ENCODE data around the gene SIRT5.

Gene SIRT5

GRCh38 chr6:13554929-13555333, 19.5 kb upstream of the SIRT5 start:
- no peak for DNase-seq

GRCh38 chr6:13557841-13558240, 16.6 kb upstream of the SIRT5 start:
- DNase-seq, result no peak

DNA sequence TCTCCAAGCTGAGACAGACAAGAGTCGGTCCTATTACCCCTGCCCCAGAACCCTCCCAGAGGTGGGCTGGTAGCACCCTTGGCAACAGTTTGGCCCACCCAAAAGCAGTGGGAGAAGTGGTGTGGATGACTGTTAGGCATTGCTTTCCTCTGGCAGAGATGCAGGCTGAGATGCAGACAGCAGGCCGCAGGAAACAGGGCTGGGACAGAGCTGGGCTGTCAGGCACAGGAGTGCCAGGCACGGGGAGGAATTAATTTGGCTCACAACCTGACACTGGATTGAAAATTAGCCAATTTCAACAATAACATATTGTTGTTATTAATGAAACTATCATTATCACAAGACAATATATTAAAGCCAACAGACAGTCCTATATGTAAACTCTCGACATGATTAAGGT, 15.7 kb upstream of the SIRT5 start:
- no peak for DNase-seq

DNA sequence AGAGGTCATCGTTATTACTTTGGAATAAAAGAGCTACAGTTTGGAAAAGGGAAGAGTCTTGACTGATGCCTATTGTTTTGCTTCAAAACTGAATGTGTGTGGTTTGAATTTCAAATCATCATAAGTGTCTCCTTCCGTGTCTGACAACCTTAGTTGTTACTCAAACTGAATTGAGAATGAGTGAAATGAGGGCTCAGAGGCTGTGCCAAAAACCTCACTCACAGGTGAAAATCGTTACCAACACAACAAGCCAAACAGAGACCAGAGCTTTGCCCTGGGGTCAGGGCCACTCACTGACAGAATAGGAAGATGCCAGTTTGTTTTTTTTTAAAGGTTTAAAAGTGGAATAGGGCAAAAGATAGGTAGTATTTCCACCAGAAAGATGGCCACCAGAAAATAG, 15.2 kb upstream of the SIRT5 start:
- DNase-seq, result no peak

DNA sequence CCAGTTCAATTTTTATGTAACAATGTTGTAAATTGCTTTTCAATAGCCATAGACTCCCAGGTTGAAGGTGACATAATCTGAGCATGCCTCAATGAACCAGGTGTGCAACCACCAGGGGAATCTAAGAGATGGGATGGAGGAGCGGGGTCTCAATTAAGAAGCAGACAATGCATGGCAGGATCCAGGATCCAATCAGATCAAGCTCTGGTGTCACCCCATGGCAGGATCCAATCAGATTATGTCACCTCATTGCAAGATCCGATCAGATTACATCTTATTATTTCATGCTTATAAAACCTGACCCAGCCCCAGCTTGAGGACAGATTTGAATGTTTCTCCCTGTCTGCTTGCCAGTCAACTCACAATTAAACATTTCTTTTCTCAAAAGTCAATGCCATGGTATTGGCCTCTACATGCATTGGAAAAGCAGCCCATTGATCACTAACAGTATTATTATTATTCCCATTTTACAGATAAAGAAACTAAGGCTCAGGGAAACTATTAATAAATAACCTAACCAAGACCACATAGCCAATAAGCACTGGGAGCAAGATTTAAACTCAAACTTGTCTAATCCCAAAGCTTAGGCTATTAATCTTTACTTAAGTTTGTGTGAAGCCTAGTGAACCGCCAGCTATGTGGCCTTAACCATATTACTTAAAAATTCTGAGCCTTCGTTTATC, 14.3 kb upstream of the SIRT5 start:
- DNase-seq, result no peak

DNA sequence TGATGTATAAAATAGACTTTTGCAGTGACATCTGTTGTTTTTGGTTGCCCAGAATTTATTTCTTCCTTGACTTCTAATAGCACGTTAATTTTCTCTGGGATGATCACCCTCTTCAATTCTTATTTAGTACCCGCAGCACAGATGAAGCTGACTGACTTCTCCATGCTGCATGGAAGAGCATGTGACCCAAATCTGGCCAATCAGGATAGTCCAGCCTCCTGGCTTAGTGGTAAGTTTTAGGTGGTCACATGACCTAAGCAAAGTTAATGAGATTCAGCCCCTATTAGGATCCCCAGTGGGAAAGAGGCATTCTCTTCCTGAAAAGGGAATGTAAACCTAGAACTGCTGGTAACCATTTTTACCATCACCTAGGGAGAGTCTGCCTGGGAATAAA, 13.8 kb upstream of the SIRT5 start:
- DNase-seq, result no peak

DNA sequence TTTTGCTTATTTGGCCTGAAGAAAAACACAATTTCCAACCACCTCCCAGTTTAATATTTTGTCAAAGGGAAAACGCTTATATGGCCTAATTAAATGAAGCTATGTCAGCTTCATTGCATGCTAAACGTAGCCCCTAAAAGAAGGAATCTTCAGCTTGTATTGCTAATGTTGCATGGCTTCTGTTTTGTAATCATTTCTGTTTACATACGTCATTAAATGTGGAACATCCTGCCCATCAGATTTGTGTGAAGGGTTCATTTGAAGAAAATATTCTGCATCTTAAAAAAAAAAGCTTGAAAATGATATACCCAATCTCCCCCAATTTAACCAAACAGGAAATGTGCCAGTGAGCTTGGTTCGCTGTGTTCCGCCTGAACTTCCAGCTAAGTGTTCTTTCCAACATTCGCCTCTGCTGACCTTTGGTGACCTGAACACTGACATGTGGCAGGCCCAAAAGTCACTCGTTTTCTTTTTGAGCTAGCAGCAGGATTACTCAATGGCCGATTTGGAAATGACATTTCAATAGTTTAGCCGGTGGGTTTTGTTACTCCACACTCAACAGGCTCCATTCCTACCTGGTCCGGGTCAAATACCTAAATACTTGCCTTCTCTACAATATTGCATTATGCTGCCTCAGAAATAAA, 12.7 kb upstream of the SIRT5 start:
- no peak for DNase-seq

DNA sequence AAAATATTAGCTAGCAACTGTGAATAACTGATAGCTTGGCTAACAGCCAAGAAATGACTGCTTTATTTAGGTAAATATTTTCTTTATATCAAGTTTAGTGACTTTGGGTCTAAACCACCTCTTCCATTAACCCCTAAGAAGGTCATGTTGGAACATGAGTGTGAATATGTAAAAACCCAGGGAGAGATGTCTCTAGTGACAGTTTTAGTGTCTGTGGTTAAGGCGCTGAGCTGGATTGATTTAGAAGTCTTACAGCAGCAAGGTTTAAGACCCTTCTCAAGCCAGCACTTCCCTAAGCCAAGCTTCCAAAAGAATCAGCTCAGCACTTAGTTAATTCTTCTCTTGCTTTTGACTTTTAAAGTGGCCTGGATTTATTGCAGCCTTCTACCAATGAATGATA, 11.4 kb upstream of the SIRT5 start:
- no peak for DNase-seq

DNA sequence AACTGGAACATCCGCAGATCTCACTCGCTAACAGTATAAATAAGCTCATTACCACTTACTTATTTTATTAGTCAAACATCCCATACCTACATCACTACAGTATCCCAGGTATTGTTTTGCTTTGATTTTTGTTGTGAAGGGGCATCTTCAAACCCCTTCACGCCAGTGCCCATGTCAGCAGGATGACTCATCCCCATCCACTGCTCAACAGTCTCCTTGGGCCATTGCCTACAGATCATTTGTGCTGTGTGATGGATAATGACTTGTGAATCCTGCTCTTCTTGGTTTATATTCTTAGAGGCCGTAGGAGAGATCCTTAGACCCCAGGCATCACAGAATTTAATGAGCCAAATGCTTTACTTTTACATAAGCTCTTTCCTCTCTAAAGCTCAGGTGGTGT, 8.5 kb upstream of the SIRT5 start:
- no peak for DNase-seq

DNA sequence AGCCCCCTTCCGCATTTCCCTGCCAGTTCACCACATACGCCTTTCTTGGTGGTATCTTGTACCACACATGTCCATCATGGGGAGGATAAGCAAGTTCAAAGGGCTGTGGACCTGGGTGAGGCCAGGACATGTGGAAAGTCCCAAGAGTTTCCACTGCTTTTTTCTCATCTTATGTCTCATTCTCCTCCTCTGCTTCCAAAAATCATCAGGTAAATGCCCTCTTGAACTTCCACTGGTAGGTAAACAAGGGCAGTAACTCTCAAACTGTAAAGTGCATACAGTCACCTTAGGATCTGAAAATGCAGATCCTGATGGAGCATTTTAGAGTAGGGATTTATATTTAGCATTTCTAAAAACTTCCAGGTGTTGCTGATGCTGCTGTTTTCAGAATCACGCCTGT, 7.9 kb upstream of the SIRT5 start:
- no peak for DNase-seq

- no peak for DNase-seq
Observed at GRCh38 chr6:13568970-13569369, 5.4 kb upstream of the SIRT5 start.

- DNase-seq, result no peak
Observed at GRCh38 chr6:13572240-13572639, 2.2 kb upstream of the SIRT5 start.

DNA sequence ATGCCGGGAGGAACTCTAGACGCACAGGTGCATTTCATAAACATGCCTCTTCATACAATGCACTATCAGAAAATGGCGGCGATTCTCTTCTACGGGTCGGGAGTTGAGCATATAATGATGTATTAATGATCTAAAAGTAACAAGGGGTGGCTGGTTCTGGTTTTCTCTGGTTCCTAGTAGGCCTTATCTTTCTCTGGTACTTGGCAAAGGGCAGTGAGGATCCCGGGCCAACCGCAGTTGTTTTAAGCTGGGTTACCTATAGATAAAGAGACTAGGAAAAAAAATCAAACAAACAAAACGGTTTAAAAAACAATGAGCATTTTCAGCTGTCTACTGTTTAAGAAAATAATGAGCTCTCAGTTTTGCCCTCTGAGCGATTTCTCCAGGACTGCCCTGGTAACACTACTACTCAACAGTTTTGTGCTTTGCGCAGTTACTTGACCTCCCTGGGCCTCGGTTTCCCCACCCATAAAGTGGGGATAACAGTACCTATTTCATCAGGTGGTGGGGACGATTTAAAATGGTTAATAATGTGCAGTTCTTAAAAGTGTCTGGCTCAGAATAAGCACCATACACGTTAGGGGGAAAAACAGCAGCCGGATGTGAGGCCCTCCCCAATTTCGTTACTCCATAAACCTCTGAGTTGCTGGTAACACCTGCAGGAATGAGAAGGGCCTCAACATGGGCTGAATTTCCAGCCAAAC, 1.3 kb upstream of the SIRT5 start:
- DNase-seq, result no peak

GRCh38 chr6:13573669-13574110, 711 bp upstream of the SIRT5 start:
- DNase-seq, result no peak

DNA sequence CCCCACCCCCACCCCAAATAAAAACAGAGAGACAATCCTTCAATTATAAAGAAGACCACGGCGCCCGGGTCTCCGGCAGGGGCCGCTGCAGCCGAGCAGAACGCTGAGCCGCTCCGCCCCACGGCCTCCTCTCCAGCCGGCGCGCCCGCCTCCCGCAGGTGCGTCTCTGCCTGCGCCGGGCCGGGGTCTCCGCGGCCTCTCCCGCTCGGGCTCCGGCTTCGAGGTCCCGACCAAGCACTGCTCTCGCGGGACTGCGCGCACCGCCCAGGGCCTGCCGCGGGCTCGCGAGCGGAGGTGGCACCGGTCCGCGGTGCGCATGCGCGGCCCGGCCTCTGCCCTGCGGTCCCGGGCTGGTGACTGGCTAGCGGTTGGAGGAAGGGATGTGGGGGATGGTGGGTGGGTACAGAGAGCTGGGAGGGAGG, 241 bp upstream of the SIRT5 start:
- DNase-seq, result peak; percentile 95

DNA sequence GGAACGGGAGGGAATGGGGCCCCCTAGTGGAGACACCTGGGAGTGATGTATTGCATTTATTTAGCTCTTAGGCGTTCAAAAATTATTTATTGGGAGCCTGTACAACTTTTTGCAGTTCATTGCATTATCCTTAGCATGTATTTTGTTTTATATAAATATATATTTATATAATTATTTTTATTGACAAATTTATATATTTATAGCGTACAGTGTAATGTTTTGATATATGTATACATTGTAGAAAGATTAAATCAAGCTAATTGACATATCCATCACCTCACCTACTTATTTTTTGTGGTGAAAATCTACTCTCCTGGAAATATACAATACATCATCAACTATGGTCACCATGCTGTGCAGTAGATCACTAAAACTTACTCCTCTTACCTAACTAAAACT, 975 bp downstream of the SIRT5 start:
- DNase-seq, result no peak

GRCh38 chr6:13576017-13576416, 1.6 kb downstream of the SIRT5 start:
- DNase-seq, result no peak

DNA sequence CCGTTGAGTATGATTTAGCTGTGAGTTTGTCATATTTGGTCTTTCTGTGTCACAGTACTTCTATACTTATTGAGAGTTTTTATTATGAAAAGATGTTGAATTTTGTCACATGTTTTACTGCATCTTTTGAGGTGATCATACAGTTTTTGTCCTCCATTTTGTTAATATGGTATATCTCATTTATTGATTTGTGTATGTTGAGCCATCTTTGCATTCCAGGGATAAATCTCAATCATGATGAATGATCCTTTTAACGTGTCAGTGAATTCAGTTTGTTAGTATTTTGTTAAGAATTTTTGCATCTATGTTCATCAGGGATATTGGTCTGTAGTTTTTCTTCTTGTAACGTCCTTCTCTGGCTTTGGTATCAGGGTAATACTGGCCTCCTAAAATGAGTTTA, 3.5 kb downstream of the SIRT5 start:
- DNase-seq, result no peak

DNA sequence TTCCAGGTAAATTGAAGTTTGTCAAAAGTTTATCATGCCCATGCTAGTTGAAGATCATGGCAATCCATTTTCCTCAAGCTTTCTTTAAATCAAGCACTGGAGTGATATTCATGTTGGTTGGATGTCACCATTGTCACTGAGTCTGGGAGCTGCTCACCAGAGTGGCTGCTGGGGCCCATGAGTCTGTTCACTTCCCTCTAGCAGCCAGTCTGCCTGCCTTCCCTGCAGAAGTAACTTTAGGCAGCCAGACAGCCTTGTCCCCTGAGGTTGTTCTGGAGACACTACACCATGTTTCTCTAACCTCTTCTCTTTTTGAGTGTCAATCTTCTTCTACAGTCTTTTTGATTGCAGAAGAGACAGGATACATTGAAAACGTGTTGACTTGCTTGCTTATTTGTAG, 5.5 kb downstream of the SIRT5 start:
- no peak for DNase-seq

DNA sequence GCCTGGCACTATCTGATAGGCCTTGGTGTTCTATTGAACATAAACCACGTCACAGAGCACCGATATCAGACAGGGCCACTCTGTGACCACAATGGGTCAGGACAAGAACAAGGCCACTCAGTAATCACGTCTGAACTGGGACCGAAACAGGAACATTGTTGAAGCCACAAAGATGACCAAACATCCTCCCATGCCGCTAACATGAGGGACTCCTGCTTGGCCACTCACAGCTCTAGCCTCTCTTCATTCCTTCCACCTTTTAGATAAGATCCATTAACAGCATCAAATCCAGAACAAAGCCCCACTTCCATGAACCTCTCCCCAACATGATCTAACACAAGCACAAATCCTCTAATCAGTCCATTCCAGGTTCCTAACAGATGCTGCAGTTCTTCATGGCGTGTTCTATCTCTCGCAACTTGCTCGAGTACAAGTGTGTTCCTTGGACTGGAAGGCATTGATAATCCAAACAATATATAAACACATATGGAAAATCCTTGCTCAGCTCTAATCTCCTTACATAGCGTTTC, 7.4 kb downstream of the SIRT5 start:
- DNase-seq, result no peak

- no peak for DNase-seq
Observed at GRCh38 chr6:13586603-13587542, 12.5 kb downstream of the SIRT5 start.

DNA sequence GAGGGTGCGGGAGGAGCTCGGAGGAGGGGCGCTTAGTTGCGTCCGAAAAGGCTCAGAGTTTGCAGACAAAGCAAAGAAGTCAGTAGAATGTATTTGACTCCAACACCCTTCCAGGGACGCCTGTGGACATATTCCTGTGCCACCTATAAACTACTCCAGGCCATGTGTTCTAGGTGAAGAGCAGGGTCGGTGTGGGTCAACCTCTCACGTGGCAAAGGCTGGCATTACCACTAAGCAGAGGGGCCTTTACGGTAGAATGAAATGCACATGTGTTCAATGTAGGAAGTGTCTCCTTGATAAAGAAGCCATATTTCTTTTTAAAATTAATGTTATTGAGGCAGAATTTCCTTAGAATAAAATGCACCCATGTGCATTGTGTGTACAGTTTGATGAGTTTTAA, 15.4 kb downstream of the SIRT5 start:
- DNase-seq, result no peak

GRCh38 chr6:13590574-13591153, 16.3 kb downstream of the SIRT5 start:
- DNase-seq, result no peak

Measured in activated gamma-delta T cell treated with Interleukin-2 at 50 U/mL for 16 hours (primary cell).